Measurements from ENCODE around the gene TNFRSF1A.

The TNFRSF1A gene

DNA sequence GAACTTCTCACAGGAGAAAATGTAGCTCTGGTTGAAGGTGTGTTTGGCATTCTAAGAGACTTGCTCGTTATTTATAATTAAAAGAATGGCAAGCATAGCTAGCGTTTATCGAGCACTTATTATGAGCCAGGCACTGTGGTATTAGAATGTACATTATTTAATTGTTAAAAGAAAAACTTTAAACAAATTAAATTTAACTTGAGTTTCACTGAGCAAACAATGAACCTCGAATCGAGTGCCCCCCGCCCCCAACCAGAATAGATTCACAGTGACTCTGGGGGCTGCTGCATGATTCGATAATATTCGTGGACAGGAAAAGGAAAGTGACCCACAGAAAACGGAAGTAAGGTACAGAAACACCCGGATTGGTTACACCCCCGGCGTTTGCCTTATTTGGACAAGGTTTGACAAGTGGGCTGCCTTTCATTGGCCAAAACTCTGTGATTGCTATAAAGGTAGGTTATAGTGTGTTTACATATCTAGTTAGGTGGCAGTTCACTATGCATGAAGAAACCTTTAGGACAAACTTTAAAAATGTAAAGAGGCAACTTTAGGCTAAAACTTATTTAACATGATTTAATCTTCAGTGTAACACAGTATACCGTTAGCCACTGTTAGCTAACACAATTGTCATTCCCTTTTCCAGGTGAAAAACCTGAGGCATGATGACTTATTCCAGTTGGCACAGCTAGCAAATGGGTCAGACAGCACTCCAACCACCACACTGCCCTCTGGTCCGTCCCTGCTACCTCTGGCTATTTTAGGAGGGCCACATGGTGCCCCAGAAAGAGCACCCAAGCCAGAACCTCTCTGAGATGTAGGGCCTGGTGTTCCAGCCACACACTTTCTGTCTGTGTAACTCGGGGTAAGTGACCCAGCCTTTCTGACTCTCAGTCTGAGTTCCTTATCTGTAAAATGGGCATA lies 26.4 kb upstream of the TNFRSF1A start:
- no peak for DNase-seq
- Mint-ChIP-seq H3K4me3 (no peak overlapping the region), H3K9me3 (no peaks in the 10 kb centered on the region), H3K36me3 (ENCODE audit: low read depth) (no peaks in the 10 kb centered on the region), H3K27ac (peak overlapping the region; percentile 74), H3K4me1 (ENCODE audit: low read depth) (peaks cover 41% of the 10 kb centered on the region), H3K27me3 (no peaks in the 10 kb centered on the region)

DNA sequence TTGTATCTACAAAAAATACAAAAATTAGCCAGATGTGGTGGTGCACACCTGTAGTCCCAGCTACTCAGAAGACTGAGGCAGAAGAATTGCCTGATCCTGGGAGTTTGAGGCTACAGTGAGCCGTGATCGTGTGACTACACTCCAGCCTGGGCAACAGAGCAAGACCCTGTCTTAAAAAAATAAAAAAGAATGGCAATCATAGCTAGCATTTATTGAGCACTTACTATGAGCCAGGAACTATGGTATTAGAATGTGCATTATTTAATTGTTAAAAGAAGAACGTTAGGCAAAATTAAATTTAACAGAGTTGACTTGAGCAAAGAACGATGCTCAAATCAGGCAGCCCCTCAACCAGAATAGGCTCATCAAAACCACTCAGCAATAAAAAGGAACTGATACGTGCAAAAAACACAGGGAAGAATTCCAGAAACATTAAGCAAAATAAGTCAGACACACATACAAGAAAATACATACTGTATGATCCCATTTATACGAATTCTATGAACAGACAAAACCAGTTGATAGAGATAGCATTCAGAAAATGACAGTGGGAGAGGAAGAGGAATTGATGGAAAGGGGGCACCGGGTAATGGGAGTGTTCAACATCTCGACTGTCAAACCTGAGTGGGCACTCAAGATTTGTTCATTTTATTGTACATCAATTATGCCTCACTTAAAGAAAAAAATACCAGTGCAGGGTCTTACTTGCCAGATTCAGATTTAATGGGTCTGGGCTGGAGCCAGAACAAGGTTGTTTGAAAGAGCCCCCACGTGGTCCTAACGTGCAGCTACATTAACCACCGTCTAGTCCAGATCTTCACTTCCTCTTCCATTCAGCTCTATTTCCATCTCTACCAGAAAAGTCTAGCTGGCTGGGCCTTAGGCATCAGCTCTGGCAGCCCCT lies 25.4 kb upstream of the TNFRSF1A start:
- no peak overlapping the region for H3K4me3 Mint-ChIP-seq
- DNase-seq, result no peak
- H3K9me3 Mint-ChIP-seq, result no peaks in the 10 kb centered on the region
- H3K27ac Mint-ChIP-seq, result peak overlapping the region; percentile 74
- no peaks in the 10 kb centered on the region for H3K36me3 Mint-ChIP-seq (ENCODE audit: low read depth)
- no peaks in the 10 kb centered on the region for H3K27me3 Mint-ChIP-seq
- peaks cover 35% of the 10 kb centered on the region for H3K4me1 Mint-ChIP-seq (ENCODE audit: low read depth)

DNA sequence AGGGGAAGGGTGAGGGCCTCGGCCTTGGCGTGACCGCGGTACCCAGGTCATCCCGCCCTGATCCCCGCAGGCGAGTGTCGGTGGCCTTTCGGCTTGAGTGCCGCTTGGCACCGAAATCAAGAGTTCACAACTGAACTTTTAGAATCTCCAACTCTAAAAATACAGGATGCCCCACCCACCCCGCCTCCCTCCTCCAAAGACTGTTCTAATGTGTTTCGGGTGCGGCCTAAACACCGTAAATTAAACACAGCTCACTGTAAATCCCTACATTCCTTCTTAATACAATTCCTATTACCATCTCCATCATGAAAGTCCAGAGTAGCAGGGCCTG lies 22.1 kb upstream of the TNFRSF1A start:
- H3K27ac Mint-ChIP-seq, result peak overlapping the region; percentile 71
- no peaks in the 10 kb centered on the region for H3K27me3 Mint-ChIP-seq
- H3K36me3 Mint-ChIP-seq (ENCODE audit: low read depth), result no peaks in the 10 kb centered on the region
- H3K4me3 Mint-ChIP-seq, result peak overlapping the region; percentile 75
- peaks cover 45% of the 10 kb centered on the region for H3K4me1 Mint-ChIP-seq (ENCODE audit: low read depth)
- H3K9me3 Mint-ChIP-seq, result no peaks in the 10 kb centered on the region
- no peak for DNase-seq

DNA sequence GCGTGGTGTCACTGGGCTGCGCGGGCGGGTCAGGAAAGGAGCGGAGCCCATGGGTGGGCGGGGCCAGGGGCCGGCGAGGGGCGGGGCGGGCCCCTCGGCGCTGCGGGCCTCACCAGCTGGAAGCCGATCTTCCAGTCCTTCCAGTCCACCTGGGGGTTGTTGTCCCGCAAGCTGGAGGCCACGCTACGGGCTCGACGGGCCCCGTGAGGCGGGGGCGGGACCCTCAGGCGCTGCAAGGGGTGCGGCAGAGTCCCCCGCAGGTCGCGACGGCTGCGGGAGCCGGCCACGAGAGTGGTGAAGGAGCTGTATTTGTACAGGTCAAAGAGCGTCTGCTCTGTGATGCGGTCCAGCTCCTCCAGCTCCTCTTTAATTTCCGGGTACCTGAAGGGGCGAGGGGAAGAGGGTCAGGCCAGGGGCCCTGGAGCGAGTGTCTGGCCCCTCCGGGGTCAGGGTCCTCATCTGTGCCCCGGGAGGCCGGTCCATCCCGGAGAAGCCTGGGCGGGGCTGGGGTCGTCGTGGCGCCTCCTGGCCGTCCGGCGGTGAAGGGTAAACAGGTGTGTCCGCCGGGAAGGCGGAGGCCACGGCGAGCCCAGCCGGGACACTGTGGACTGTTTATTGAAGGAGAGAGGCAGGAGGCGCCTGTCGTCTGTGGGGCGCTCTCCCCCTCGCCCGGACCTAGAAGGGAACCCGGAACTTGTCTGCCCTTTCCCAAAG lies 21.6 kb upstream of the TNFRSF1A start:
- Mint-ChIP-seq H3K36me3 (ENCODE audit: low read depth) (no peaks in the 10 kb centered on the region), H3K4me1 (ENCODE audit: low read depth) (peaks cover 42% of the 10 kb centered on the region), H3K27me3 (no peaks in the 10 kb centered on the region), H3K4me3 (peak overlapping the region; percentile 75), H3K9me3 (no peaks in the 10 kb centered on the region), H3K27ac (peak overlapping the region; percentile 75)
- DNase-seq, result peak; percentile 83

DNA sequence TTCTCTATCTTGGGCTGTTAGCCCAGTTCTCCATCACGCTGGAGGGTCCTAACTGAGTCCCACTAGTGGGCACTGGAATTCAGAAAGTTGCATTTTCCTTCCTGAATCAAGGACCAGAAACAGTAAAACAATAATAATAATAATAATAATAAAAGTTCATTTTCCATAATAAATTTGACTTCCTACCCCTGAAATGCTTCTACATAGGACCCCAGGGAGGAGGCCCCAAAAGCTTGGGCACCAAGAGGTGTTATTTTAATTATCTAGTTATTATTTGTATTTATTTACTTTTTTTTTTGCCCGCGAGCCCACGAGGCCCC lies 21.1 kb upstream of the TNFRSF1A start:
- H3K4me3 Mint-ChIP-seq, result peak overlapping the region; percentile 75
- H3K4me1 Mint-ChIP-seq (ENCODE audit: low read depth), result peaks cover 36% of the 10 kb centered on the region
- H3K9me3 Mint-ChIP-seq, result no peaks in the 10 kb centered on the region
- no peak for DNase-seq
- H3K27ac Mint-ChIP-seq, result no peak overlapping the region
- H3K36me3 Mint-ChIP-seq (ENCODE audit: low read depth), result no peaks in the 10 kb centered on the region
- H3K27me3 Mint-ChIP-seq, result no peaks in the 10 kb centered on the region

DNA sequence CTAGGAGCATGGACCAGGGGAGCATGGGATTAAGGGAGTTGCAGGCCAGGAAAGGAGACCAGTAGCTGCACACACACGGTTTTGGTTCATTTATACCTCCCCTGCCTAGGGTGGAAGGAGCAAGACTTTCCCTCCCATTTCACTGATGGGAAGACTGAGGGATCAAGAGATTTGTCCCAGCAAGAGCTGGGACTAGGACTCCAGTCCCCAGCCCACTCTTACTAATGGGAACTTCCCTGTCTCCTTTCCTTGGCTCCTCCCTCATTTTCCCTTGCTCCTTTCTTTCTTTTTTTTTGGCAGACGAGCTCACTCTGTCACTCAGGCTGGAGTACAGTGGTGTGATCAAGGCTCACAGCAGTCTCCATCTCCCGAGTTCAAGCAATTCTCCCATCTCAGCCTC lies 20.5 kb upstream of the TNFRSF1A start:
- no peaks in the 10 kb centered on the region for H3K36me3 Mint-ChIP-seq (ENCODE audit: low read depth)
- H3K27ac Mint-ChIP-seq, result peak overlapping the region; percentile 4
- peaks cover 31% of the 10 kb centered on the region for H3K4me1 Mint-ChIP-seq (ENCODE audit: low read depth)
- no peaks in the 10 kb centered on the region for H3K27me3 Mint-ChIP-seq
- H3K9me3 Mint-ChIP-seq, result no peaks in the 10 kb centered on the region
- no peak for DNase-seq
- no peak overlapping the region for H3K4me3 Mint-ChIP-seq

DNA sequence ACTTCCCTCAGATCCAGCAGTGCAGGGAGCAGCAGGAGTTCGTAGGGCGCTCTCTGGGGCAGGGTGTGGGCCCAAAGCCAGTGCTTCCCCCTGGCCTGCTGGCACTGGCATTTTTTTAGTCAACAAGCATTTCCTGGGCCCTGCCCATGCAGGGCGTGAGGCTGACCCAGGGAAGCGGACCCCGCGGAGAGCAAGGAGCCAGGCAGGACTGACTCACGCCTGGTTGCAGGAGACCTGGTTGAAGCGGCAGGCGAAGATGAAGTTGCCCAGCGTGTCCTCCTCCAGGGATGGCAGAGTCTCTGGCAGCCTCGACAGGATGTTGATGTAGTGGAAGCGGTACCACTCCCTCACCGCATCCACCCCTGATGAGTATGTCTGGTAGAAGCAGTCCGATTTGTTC lies 20.0 kb upstream of the TNFRSF1A start:
- no peaks in the 10 kb centered on the region for H3K9me3 Mint-ChIP-seq
- peaks cover 27% of the 10 kb centered on the region for H3K4me1 Mint-ChIP-seq (ENCODE audit: low read depth)
- no peak overlapping the region for H3K4me3 Mint-ChIP-seq
- no peak for DNase-seq
- no peaks in the 10 kb centered on the region for H3K27me3 Mint-ChIP-seq
- H3K36me3 Mint-ChIP-seq (ENCODE audit: low read depth), result no peaks in the 10 kb centered on the region
- H3K27ac Mint-ChIP-seq, result peak overlapping the region; percentile 4

DNA sequence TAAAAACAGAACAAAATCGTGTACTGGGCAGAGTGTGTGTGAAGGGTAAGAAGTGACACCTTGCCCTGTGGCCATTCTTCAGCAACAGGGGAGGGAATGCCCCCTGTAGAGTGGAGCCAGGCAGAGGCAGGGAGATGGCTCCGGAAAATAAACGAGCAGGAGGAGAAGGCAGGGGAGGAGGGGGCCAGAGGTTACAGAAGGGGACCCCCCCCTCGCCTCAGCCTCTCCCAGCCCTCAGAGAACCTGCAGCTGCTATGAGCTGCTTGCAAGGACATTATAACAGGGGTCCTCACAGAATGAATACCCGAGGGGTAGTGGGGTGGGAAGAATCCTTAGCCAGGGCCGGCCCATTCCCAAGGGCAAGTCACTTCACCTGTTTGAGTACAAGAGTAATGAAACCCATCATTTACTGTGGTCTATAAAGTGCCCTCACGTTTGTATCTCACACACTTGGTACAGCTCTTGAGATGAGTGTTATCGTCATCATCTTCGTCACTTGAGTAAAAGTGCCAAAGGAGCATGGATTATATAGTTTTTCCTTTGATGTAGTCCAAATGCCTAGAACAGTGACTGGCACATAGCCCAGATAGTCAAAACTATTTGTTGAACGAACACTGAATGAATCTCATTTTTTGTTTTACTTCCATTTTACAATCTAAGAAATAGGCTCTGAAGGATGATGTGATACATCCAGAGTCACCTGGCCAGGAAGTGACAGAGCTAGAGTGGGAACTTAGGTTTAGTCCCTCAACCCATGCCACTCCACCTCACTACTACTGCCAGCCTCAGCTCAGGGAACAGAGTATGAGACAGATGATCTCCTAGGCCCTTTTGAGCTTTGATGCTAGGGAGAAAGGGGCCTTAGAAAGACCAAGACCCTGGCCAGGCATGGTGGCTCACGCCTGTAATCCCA lies 19.0 kb upstream of the TNFRSF1A start:
- H3K4me3 Mint-ChIP-seq, result no peak overlapping the region
- H3K36me3 Mint-ChIP-seq (ENCODE audit: low read depth), result no peaks in the 10 kb centered on the region
- no peaks in the 10 kb centered on the region for H3K27me3 Mint-ChIP-seq
- DNase-seq, result no peak
- no peaks in the 10 kb centered on the region for H3K9me3 Mint-ChIP-seq
- H3K4me1 Mint-ChIP-seq (ENCODE audit: low read depth), result peaks cover 29% of the 10 kb centered on the region
- no peak overlapping the region for H3K27ac Mint-ChIP-seq

DNA sequence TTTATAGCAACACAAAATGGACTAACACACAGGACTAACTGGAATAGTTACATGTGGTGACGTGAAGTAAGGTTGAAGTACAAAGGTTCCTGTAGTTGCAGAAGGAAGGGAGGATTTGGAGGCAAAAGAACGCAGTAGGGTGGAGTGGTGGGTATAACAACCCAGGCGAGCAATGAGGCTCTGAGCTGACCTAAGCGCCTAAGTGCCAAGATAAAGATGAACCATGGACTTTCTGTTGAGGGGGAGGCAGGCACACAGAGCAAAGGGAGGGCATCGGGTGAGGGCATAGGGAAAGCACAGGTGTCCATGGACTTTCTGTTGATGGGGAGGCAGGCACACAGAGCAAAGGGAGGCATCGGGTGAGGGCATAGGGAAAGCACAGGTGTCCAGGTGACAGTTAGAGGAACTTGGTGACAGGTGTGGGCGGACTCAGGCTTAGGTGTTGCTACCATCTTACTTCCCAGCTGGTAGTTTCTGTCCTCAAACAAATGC lies 18.2 kb upstream of the TNFRSF1A start:
- DNase-seq, result no peak
- Mint-ChIP-seq H3K27ac (no peak overlapping the region), H3K36me3 (ENCODE audit: low read depth) (no peaks in the 10 kb centered on the region), H3K27me3 (no peaks in the 10 kb centered on the region), H3K9me3 (no peaks in the 10 kb centered on the region), H3K4me3 (no peak overlapping the region), H3K4me1 (ENCODE audit: low read depth) (peaks cover 29% of the 10 kb centered on the region)

DNA sequence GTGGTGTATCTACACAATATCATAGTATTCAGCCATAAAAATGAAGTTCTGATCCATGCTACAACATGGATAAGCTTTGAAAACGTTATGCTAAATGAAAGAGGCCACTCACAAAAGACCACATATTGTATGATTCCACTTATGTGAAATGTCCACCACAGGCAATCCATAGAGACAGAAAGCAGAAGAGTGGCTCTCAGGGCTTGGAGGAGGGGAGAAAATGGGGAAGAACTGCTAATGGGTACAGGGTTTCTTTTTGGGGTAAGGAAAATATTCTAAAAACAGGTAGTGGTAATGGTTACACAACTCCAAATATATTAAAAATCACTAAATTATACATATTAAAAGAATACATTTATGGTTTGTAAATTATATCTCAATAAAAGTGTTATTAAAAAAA lies 17.0 kb upstream of the TNFRSF1A start:
- DNase-seq, result no peak
- H3K27ac Mint-ChIP-seq, result no peak overlapping the region
- H3K36me3 Mint-ChIP-seq (ENCODE audit: low read depth), result no peaks in the 10 kb centered on the region
- H3K27me3 Mint-ChIP-seq, result no peaks in the 10 kb centered on the region
- H3K4me1 Mint-ChIP-seq (ENCODE audit: low read depth), result peaks cover 26% of the 10 kb centered on the region
- no peaks in the 10 kb centered on the region for H3K9me3 Mint-ChIP-seq
- H3K4me3 Mint-ChIP-seq, result no peak overlapping the region

DNA sequence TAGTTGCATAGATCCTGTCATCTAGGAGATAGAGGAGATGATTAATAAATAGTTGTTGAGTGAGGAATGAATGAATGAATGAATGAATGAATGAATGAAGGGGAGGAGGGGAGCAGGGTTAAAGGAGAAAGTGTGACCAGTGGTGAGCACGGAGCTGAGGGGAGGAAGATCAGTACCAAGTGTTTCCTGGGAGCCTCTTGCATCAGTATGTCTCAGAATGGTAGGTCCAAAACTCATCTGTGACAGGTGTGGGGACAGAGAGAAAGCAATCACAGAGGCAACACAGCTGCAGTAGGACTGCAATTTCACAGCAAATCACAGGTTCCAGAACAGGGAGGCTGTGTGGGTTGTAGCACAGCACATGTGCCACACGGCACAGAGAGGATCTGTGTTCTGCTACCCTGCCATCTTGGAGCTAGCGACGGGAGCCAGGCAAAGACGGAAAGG lies 14.5 kb upstream of the TNFRSF1A start:
- no peaks in the 10 kb centered on the region for H3K36me3 Mint-ChIP-seq (ENCODE audit: low read depth)
- H3K4me1 Mint-ChIP-seq (ENCODE audit: low read depth), result peaks cover 13% of the 10 kb centered on the region
- no peak overlapping the region for H3K27ac Mint-ChIP-seq
- H3K27me3 Mint-ChIP-seq, result no peaks in the 10 kb centered on the region
- no peaks in the 10 kb centered on the region for H3K9me3 Mint-ChIP-seq
- no peak overlapping the region for H3K4me3 Mint-ChIP-seq
- no peak for DNase-seq

DNA sequence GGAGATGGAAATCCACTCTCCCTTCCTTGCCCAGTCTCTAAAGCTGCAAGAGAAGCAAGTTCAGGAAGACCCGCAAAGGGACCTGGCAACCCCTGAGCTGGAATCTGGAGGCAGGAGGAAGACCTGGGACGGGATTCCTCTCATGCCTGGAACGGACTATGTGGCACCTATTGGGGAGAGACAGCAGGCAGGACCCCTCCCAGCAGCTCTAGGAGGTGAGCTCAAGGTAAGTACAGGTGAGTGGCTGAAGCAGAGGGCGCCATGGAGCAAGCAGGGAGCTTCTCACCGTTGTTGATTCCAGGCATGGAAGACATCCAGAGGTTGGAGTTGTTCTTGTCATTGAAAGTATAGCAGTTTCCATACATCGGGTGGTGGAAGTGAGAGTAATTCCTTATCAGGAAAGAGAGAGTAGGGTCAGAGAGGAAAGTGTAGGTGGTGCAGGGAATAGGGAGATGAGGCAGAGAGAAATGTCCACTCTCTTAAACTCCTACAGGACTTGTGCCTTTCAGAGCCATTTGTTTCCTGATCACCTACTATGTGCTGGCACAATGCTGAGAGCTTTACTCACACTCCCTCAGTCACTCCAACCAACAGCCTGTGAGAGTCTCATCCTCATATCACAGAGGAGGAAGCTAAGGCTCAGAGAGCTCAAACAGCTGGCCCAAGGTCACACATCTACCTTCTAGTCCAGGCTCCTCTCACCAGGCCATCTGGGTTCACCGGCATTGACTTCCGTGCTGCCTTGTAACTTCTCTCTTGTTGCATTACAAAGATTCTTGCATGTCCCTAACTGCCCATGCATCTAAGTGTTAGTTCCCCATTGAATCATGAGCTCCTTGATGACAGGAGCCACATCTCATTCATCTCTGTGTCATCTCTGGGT lies 13.9 kb upstream of the TNFRSF1A start:
- H3K4me3 Mint-ChIP-seq, result no peak overlapping the region
- no peak for DNase-seq

More for the DNA sequence above, 13.9 kb upstream of the TNFRSF1A start:
- Mint-ChIP-seq H3K27ac (no peak overlapping the region), H3K4me1 (ENCODE audit: low read depth) (peaks cover 8% of the 10 kb centered on the region), H3K27me3 (no peaks in the 10 kb centered on the region), H3K36me3 (ENCODE audit: low read depth) (no peaks in the 10 kb centered on the region), H3K9me3 (no peaks in the 10 kb centered on the region)
